ENCODE data around the gene HCRTR1. TPM values are rescaled to one million over a fixed set of nuclear protein-coding genes. Genes with fewer than 3 reads are reported as not detected.

Gene HCRTR1
- polyA plus RNA-seq, 1 of the 3 experiments (the other 2 are of a cell fraction) = 0.03 TPM

DNA sequence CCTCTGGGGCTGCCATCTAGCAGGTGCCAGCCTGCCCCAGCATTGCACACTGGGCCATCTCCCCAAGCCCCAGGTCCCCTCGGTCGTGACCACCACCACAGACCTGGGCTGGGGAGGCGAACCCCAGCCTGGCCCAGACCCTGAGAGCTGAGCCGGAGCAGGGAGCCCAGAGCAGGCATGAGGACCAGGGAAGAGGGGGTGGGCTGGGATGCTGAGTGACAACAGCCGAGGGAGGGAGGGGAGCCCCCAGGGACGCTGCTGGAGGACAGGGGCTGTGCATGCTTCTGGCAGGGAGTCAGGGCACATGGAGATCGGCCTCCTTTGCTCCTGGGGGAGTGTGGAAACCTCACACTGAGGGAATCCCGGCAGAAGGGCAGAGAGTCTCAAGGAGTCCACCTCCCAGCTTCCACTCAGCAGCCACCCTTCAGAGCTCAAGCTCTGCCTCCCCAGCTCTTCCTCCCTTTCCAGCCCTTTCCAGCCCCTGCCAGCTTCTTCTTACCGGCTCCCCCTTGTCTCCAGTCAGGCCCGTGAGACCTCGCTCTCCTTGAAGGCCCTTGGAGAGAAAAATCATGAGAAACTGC is 50.9 kb downstream of the HCRTR1 start:
- Histone ChIP-seq H3K4me1 (ENCODE audit: control insufficient read depth in 1 of 2, insufficient read depth in 2 of 2, low read depth in 1 of 2, low read length in 1 of 2) (peaks cover 18 to 39% of the 10 kb centered on the region in 2 experiments), H3K4me2 (no peak overlapping the region), H3K36me3 (replicated peaks in 1 of 2; ENCODE audit: control insufficient read depth in 1 of 2, insufficient read depth in 2 of 2, low read length in 1 of 2) (no peaks in the 10 kb centered on the region), H3K79me2 (ENCODE audit: insufficient read depth) (no peaks in the 10 kb centered on the region), H4K20me1 (ENCODE audit: insufficient read depth) (no peaks in the 10 kb centered on the region), H3K27ac (ENCODE audit: low read depth in 2 of 2, low read length in 1 of 2) (no peak overlapping the region), H3K27me3 (ENCODE audit: insufficient read depth) (no peaks in the 10 kb centered on the region), H3K4me3 (ENCODE audit: low read depth in 2 of 2, low read length in 1 of 2) (no peak overlapping the region), H3K9me2 (no peaks in the 10 kb centered on the region), H3K9me3 (no peaks in the 10 kb centered on the region), H3K9ac (no peak overlapping the region), H3F3A (replicated peaks; ENCODE audit: insufficient read depth) (no peaks in the 10 kb centered on the region), H2AFZ (ENCODE audit: low read depth) (no peak overlapping the region)
- ChIA-PET POLR2A (no interaction called here), CTCF (interaction anchor here (0.6 to 8.6 kb wide), 7 partner anchors 34 to 121 kb away, joined by 3 to 111 read pairs (median 4); no protein-coding TSS in a partner anchor)
- DNase-seq = no peak
- 85% methylated on average over 7 of the region's 11 CpGs for whole genome bisulfite sequencing (ENCODE audit: low lambda C conversion rate)
- TF ChIP-seq, protein P1, sequence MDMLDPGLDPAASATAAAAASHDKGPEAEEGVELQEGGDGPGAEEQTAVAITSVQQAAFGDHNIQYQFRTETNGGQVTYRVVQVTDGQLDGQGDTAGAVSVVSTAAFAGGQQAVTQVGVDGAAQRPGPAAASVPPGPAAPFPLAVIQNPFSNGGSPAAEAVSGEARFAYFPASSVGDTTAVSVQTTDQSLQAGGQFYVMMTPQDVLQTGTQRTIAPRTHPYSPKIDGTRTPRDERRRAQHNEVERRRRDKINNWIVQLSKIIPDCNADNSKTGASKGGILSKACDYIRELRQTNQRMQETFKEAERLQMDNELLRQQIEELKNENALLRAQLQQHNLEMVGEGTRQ (IDR thresholded peaks at IDR 0.05; ENCODE audit: borderline replicate concordance, low read depth, low read length) = no peak
- no peak for TF ChIP-seq SMC3 (IDR thresholded peaks at IDR 0.05; ENCODE audit: low read depth, low read length)
- TF ChIP-seq MEF2A (IDR thresholded peaks at IDR 0.05; ENCODE audit: borderline replicate concordance, low read depth) = no peak
- TF ChIP-seq FOSL2 (IDR thresholded peaks at IDR 0.05; ENCODE audit: borderline replicate concordance, low read depth) = no peak
- TF ChIP-seq MXI1 (IDR thresholded peaks at IDR 0.05; ENCODE audit: low read depth, low read length) = no peak
- no peak for TF ChIP-seq GATA2 (CRISPR knock-in tag; IDR thresholded peaks at IDR 0.05)
- TF ChIP-seq NRF1 (IDR thresholded peaks at IDR 0.05; ENCODE audit: low read depth, low read length) = no peak
- TF ChIP-seq, protein P2, sequence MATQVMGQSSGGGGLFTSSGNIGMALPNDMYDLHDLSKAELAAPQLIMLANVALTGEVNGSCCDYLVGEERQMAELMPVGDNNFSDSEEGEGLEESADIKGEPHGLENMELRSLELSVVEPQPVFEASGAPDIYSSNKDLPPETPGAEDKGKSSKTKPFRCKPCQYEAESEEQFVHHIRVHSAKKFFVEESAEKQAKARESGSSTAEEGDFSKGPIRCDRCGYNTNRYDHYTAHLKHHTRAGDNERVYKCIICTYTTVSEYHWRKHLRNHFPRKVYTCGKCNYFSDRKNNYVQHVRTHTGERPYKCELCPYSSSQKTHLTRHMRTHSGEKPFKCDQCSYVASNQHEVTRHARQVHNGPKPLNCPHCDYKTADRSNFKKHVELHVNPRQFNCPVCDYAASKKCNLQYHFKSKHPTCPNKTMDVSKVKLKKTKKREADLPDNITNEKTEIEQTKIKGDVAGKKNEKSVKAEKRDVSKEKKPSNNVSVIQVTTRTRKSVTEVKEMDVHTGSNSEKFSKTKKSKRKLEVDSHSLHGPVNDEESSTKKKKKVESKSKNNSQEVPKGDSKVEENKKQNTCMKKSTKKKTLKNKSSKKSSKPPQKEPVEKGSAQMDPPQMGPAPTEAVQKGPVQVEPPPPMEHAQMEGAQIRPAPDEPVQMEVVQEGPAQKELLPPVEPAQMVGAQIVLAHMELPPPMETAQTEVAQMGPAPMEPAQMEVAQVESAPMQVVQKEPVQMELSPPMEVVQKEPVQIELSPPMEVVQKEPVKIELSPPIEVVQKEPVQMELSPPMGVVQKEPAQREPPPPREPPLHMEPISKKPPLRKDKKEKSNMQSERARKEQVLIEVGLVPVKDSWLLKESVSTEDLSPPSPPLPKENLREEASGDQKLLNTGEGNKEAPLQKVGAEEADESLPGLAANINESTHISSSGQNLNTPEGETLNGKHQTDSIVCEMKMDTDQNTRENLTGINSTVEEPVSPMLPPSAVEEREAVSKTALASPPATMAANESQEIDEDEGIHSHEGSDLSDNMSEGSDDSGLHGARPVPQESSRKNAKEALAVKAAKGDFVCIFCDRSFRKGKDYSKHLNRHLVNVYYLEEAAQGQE (IDR thresholded peaks at IDR 0.05; ENCODE audit: low read depth, low read length) = no peak
- TF ChIP-seq, protein P3, sequence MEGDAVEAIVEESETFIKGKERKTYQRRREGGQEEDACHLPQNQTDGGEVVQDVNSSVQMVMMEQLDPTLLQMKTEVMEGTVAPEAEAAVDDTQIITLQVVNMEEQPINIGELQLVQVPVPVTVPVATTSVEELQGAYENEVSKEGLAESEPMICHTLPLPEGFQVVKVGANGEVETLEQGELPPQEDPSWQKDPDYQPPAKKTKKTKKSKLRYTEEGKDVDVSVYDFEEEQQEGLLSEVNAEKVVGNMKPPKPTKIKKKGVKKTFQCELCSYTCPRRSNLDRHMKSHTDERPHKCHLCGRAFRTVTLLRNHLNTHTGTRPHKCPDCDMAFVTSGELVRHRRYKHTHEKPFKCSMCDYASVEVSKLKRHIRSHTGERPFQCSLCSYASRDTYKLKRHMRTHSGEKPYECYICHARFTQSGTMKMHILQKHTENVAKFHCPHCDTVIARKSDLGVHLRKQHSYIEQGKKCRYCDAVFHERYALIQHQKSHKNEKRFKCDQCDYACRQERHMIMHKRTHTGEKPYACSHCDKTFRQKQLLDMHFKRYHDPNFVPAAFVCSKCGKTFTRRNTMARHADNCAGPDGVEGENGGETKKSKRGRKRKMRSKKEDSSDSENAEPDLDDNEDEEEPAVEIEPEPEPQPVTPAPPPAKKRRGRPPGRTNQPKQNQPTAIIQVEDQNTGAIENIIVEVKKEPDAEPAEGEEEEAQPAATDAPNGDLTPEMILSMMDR (IDR thresholded peaks at IDR 0.05) = no peak
- no peak for TF ChIP-seq RXRA (IDR thresholded peaks at IDR 0.05; ENCODE audit: borderline replicate concordance, low read depth)
- TF ChIP-seq RFX5 (IDR thresholded peaks at IDR 0.05; ENCODE audit: low read length) = no peak
- TF ChIP-seq ELF1 (IDR thresholded peaks at IDR 0.05) = no peak
- no peak for TF ChIP-seq RAD21 (IDR thresholded peaks at IDR 0.05; ENCODE audit: low read length)
- no peak for TF ChIP-seq FOXJ3 (CRISPR knock-in tag; IDR thresholded peaks at IDR 0.05)
- TF ChIP-seq GABPA (IDR thresholded peaks at IDR 0.05; ENCODE audit: low read depth) = no peak
- TF ChIP-seq, protein P4, sequence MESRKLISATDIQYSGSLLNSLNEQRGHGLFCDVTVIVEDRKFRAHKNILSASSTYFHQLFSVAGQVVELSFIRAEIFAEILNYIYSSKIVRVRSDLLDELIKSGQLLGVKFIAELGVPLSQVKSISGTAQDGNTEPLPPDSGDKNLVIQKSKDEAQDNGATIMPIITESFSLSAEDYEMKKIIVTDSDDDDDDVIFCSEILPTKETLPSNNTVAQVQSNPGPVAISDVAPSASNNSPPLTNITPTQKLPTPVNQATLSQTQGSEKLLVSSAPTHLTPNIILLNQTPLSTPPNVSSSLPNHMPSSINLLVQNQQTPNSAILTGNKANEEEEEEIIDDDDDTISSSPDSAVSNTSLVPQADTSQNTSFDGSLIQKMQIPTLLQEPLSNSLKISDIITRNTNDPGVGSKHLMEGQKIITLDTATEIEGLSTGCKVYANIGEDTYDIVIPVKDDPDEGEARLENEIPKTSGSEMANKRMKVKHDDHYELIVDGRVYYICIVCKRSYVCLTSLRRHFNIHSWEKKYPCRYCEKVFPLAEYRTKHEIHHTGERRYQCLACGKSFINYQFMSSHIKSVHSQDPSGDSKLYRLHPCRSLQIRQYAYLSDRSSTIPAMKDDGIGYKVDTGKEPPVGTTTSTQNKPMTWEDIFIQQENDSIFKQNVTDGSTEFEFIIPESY (IDR thresholded peaks at IDR 0.05; ENCODE audit: borderline replicate concordance, low read depth) = no peak
- TF ChIP-seq TEAD4 (IDR thresholded peaks at IDR 0.05; ENCODE audit: borderline replicate concordance, insufficient read depth) = no peak
- TF ChIP-seq TCF12 (IDR thresholded peaks at IDR 0.05) = no peak
